ENCODE results near the gene DDX10. TPM values are rescaled to one million over a fixed set of nuclear protein-coding genes. Genes with fewer than 3 reads are reported as not detected.
"Not testable (repeated sequence)": the region's sequence is repeated elsewhere in the genome, so short reads cannot be mapped to it uniquely, and the experiment has no call there.

The DDX10 gene
- total RNA-seq, 1 donor from 2014 or later = 17.3 TPM

- intact Hi-C loops (cut with micrococcal nuclease) = no loop called here
- no peak for DNase-seq
Observed at GRCh38 chr11:108698844-108699642, 34.2 kb downstream of the DDX10 start.

DNA sequence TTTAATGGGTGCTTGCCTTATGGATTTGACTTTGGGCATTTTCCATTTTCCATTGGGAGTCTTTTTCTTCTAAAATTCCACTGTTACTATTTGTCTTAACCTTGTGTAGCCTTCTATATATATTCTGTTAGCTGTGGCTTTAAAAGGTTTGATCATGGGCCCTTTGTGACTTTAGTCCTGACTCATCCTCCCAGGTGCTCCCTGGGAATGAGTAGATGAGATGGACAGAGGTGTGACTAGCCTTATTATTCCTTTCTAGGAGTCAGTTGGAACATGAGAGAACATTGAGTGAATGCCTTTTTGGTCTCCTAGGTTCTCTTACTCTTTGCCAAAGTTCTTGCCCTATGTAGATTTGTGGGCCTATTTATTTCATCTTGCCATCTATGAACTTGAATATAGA, 39.0 kb downstream of the DDX10 start:
- DNase-seq (no peak), ATAC-seq (no peak)
- intact Hi-C loops (cut with micrococcal nuclease) = loop anchor here (10.0 kb wide), 1 partner anchor 171 kb away; no protein-coding TSS in a partner anchor

More at GRCh38 chr11:108698844-108699642, 34.2 kb downstream of the DDX10 start:
- ATAC-seq = no peak

DNA sequence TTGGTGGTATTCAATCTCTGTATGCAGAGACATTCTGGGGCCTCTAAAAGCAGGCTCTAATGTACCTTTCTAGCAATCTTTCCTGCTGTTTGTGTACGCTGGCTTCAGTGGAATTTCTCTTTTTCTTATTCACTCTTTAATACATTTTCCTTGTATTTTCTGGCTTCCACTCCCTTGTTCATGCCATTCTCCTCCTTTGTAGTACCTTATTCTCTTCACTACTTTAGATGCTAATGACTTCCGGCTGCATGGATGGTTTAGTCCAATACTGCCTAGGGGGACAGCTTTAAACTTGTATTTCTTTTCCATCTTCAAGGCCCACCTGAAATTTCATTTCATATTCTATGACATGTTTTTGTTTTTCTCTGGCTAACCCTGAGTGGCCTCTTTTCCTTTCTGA, 40.2 kb downstream of the DDX10 start:
- intact Hi-C loops (cut with micrococcal nuclease) = loop anchor here (10.0 kb wide), 1 partner anchor 170 kb away; no protein-coding TSS in a partner anchor
- ATAC-seq (no peak), DNase-seq (no peak)

DNA sequence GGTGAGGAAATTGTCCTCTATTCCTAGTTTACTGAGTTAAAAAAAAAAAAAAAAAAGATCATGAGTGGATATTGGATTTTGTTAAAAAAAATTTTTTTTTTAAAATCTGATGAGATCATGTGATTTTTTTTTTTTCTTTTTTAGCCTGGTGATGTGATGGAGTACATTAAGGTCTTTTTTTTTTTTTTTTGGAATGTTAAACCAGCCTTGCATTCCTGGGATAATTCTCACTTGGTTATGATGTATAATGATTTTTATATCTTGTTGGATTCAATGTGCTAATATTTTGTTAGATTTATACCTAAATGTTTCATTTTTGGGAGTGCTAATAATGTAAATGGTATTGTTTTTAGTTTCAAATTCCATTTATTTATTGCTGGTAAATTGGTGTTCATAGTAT, 43.3 kb downstream of the DDX10 start:
- no peak for ATAC-seq
- intact Hi-C loops (cut with micrococcal nuclease) = loop anchor here (10.0 kb wide), 1 partner anchor 167 kb away; no protein-coding TSS in a partner anchor

GRCh38 chr11:108709741-108710140, 44.9 kb downstream of the DDX10 start:
- intact Hi-C loops (cut with micrococcal nuclease) = loop anchor here (10.0 kb wide), 1 partner anchor 165 kb away; no protein-coding TSS in a partner anchor
- no peak for ATAC-seq
- DNase-seq = no peak

More for the DNA sequence above, 43.3 kb downstream of the DDX10 start:
- DNase-seq = no peak

- intact Hi-C loops (cut with micrococcal nuclease) = no loop called here
- ATAC-seq (no peak), DNase-seq (no peak)
Observed at GRCh38 chr11:108713076-108713790, 48.4 kb downstream of the DDX10 start.

GRCh38 chr11:108715239-108715638, 50.4 kb downstream of the DDX10 start:
- DNase-seq = no peak
- ATAC-seq = no peak
- intact Hi-C loops (cut with micrococcal nuclease) = no loop called here

DNA sequence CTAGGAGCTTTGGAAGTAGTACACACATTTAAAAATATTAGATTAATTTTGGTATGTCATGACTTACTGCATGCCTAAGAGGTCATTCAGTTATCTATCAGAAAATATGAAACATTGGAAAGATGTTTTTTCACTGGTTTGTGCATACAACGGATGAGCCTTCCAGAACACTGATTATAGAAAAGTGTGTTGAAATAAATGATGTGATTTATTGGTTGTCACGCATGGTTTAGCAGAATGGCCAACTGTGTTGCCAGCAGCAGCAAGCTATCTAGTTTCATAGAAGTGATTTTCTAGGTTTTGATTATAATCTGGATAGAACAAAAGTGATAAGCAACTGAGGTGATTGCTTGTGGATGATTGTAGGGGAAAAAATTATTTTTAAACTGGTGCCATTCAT, 53.6 kb downstream of the DDX10 start:
- ATAC-seq (no peak), DNase-seq (no peak)
- intact Hi-C loops (cut with micrococcal nuclease) = no loop called here

DNA sequence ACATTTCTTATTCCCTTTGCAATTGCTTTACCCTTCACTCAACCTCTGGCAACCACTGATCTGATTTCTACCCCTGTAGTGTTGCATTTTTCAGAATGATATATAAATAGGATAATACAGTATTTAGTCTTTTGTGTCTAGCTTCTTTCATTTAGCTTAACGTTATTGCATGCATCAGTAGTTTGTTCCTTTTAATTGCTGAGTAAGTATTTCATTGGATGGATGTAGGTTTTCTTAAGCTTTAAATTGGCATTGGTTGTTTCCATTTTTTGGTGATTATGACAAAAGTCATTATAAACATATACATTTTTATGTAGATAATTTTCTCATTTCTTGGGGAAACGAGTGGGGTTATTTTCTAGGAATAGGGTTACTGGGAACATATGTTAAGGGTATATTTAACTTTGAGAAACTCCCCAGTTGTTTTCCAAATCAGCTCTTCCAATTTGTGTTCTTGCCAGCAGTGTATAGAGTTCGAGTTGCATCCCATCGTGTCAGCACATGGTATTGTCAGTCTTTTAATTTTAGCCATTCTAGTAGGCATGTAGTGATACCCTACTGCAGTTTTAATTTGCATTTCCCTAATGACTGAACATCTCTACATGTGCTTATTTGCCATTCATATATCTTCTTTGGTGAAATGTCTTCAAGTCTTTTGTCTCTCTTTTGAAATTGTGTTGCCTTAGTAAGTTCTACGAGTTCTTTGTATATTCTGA, 60.3 kb downstream of the DDX10 start:
- intact Hi-C loops (cut with micrococcal nuclease) = no loop called here
- ATAC-seq (no peak), DNase-seq (no peak)

DNA sequence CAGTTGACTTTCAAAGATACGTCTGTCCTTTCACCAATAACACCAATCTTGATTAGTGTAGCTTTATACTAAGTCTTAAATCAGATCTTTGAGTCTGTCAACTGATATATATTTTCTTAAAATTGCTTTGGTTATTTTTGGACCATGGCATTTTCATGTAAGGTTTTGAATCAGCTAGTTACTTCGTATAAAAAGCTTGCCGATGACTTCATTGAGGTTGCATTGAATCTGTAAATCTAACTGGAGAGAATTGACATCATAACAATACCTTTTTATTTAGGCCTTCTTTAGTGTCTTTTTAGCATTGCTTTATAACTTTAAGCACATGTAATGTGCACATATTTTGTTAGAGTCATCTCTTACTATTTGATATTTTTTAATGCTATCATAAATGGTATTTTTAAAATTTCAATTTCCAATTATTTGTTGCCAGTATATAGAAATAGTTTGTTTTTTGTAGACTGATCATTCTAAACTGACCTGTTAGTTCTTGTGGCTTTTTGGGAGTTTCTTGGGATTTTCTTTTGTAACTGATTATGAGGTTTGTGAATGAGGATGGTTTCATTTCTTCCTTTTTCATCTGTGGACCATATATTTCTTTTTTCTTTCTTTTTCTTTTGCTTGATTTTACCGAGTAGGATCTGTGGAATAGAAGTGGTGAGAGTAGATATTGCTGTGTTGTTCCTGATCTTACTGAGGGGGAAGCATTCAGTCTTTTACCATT, 61.4 kb downstream of the DDX10 start:
- ATAC-seq = no peak
- intact Hi-C loops (cut with micrococcal nuclease) = no loop called here
- DNase-seq = no peak

DNA sequence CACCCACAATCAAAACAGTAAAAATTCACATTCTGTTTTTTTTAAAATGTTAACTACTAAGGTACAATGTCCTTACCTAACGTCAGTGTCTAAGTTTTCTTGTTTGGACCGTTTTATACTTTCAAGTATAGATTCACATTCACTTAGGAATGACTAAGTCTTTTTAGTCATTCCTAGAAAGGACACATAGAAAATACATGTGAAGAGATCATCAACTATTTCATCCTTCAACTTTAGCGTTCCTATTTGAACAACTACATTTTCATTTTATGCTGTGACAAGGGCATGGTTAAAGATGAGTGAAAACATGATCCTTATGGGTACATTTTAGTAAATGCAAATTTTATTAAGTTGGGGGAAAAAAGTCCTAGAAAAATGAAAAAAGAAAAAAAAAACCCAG, 62.8 kb downstream of the DDX10 start:
- ATAC-seq = no peak
- no peak for DNase-seq
- intact Hi-C loops (cut with micrococcal nuclease) = no loop called here

DNA sequence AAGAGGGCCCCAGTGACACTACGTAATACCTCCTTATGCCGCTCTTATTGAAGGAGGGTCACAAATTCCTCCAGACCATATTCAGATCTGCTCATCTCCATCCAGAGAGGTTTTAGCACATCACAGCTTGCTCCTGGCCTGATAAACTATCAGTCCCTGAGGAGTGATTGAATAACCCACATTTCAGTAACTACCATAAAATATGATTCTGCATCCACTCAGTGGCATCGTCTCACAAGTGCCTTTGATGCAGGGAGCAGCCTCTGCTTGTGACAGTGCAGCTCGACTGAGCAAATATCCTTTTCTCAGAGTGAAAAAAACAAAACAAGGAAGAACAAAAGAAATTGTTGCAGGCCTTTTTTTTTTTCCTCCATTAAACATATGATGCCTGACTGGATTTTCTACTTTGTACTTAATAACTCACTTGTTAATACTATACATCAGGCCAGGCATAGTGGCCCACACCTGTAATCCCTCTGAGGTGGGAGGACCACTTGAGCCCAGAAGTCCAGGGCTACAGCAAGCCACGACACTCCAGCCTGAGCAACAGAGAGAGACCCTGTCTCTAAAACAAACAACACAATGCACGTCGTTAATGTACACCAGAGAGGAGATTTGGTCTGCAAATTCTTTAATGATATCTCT, 64.5 kb downstream of the DDX10 start:
- DNase-seq = no peak
- no peak for ATAC-seq
- intact Hi-C loops (cut with micrococcal nuclease) = no loop called here

- DNase-seq = no peak
- intact Hi-C loops (cut with micrococcal nuclease) = no loop called here
Observed at GRCh38 chr11:108732395-108732794, 67.5 kb downstream of the DDX10 start.

DNA sequence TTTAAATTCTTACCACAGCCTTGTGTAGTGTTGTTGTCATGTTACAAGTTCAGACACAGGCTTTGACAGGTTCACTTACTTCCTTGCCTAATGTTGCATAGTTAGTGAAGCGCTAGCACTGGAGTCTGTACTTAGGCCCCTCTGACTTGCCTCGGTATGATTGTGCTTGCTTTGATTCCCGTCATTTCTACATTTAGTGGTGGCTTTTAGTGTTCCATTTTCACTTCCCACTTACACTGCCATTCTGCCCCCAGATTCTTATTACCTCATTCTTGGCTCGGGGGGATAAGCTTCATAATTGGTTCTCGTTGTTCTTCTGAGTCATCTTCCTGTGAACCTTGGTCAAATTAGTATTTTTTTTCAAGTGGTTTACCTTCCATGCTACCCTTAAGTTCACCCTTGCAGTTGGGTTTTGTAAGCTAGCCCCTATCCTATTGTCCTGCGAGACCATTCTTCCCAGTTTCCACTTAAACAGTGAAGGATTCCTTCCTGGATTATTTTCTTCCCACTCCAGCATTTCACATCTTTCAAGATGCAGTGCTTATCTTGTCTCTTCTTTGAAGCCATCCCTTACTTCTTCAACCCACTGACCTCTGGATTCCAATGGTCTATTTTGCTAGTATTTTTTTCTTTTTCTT, 68.7 kb downstream of the DDX10 start:
- DNase-seq (no peak), ATAC-seq (peak; percentile 39)
- intact Hi-C loops (cut with micrococcal nuclease) = no loop called here

More at GRCh38 chr11:108732395-108732794, 67.5 kb downstream of the DDX10 start:
- no peak for ATAC-seq

DNA sequence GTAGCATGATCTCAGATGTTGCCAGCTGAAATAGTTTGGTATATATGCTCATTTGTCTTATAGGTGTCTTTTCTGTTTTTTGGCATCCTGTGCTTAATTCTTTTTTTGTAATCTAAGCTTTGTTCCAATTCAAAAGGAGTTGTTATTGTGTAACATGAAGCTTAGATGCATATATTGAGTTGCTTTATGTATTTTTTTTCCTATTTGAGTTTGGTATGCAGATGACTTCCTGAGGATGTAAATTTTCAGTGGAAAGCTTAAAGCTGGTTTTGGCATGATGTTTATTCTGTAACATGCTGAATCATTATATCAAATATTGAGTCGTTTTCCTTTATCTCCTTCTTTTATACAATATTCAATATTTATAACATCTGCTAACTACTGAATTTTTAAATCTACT, 69.4 kb downstream of the DDX10 start:
- ATAC-seq (no peak), DNase-seq (no peak)
- intact Hi-C loops (cut with micrococcal nuclease) = no loop called here

GRCh38 chr11:108734956-108735559, 70.2 kb downstream of the DDX10 start:
- DNase-seq (no peak), ATAC-seq (no peak)
- intact Hi-C loops (cut with micrococcal nuclease) = no loop called here

DNA sequence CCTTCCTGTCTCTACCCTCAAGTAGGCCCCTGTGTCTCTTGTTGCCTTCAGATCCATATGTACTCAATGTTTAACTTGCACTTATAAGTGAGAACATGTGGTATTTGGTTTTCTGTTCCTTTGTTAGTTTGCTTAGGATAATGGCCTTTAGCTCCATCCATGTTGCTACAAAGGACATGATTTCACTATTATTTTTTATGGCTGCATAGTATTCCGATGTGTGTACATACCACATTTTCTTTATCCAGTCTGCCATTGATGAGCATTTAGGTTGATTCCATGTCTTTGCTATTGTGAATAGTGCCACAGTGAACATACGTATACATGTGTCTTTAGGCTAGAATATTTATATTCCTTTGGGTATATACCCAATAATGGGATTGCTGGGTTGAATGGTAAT, 75.3 kb downstream of the DDX10 start:
- intact Hi-C loops (cut with micrococcal nuclease); DNase-seq; ATAC-seq: not testable (repeated sequence)

GRCh38 chr11:108743851-108744250, 79.0 kb downstream of the DDX10 start:
- intact Hi-C loops (cut with micrococcal nuclease) = no loop called here
- DNase-seq (no peak), ATAC-seq (no peak)
